Effector memory CD8-positive, alpha-beta T cell (primary cell): Measurements from ENCODE around the gene PPP1R16B.

Experiments
- ATAC-seq: fragments of 150-1000 bp; cut with Tn5 transposase; replicated peaks from 2 replicates; pipeline ENCODE4 v1.10.0; 2021; ENCODE audit warnings: mild to moderate bottlenecking, moderate library complexity
- DNase-seq, 3 experiments: peaks; one replicate each; pipeline ENCODE4 v3.0.0; 2021
- H3K27ac Mint-ChIP-seq, 2 donors: one replicate each; pipeline ENCODE4 v1.8.0; 2022; ENCODE audit warnings: mild to moderate bottlenecking in 2 of 2, mixed read lengths in 2 of 2, moderate library complexity in 2 of 2
- H3K27me3 Mint-ChIP-seq, 2 donors: one replicate each; pipeline ENCODE4 v1.8.0; 2022; ENCODE audit warnings: mixed read lengths in 2 of 2
- H3K36me3 Mint-ChIP-seq: one replicate; pipeline ENCODE4 v1.8.0; 2022; ENCODE audit warnings: mild to moderate bottlenecking, moderate library complexity, mixed read lengths; ENCODE audit not compliant: insufficient read depth
- H3K4me1 Mint-ChIP-seq, 2 donors: one replicate each; pipeline ENCODE4 v1.8.0; 2022; ENCODE audit warnings: low read depth in 2 of 2, mixed read lengths in 2 of 2
- H3K4me3 Mint-ChIP-seq, 2 donors: one replicate each; pipeline ENCODE4 v1.8.0; 2022; ENCODE audit warnings: mild to moderate bottlenecking in 2 of 2, mixed read lengths in 2 of 2, moderate library complexity in 2 of 2
- H3K9me3 Mint-ChIP-seq, 2 donors: one replicate each; pipeline ENCODE4 v1.8.0; 2022; ENCODE audit warnings: mixed read lengths in 2 of 2

The PPP1R16B gene

GRCh38 chr20:38825571-38825900, 20.0 kb downstream of the PPP1R16B start:
- DNase-seq: no peak
- Mint-ChIP-seq H3K4me3 (peak overlapping the region in 1 of 2 donors; percentile 8), H3K27me3 (no peaks in the 10 kb centered on the region), H3K9me3 (peaks cover 0 to 5% of the 10 kb centered on the region in 2 donors), H3K27ac (peak overlapping the region; percentile 57 to 81), H3K36me3 (peaks cover 58% of the 10 kb centered on the region), H3K4me1 (peaks cover 49 to 82% of the 10 kb centered on the region in 2 donors)
- ATAC-seq: no peak

GRCh38 chr20:38825901-38826625, 20.6 kb downstream of the PPP1R16B start:
- Mint-ChIP-seq H3K27ac (peak overlapping the region; percentile 57 to 81), H3K27me3 (no peaks in the 10 kb centered on the region), H3K36me3 (peaks cover 60% of the 10 kb centered on the region), H3K9me3 (peaks cover 0 to 5% of the 10 kb centered on the region in 2 donors), H3K4me3 (peak overlapping the region in 1 of 2 donors; percentile 8), H3K4me1 (peaks cover 54 to 86% of the 10 kb centered on the region in 2 donors)
- ATAC-seq (no peak), DNase-seq (no peak)

GRCh38 chr20:38827770-38828281, 22.3 kb downstream of the PPP1R16B start:
- DNase-seq (no peak), ATAC-seq (no peak)
- Mint-ChIP-seq H3K9me3 (no peaks in the 10 kb centered on the region), H3K4me1 (peaks cover 65 to 88% of the 10 kb centered on the region in 2 donors), H3K4me3 (peak overlapping the region; percentile 31 to 37), H3K27me3 (no peaks in the 10 kb centered on the region), H3K27ac (peak overlapping the region; percentile 89 to 90), H3K36me3 (peaks cover 70% of the 10 kb centered on the region)

GRCh38 chr20:38828514-38829295, 23.2 kb downstream of the PPP1R16B start:
- Mint-ChIP-seq H3K4me3 (peak overlapping the region in 1 of 2 donors; percentile 37), H3K9me3 (no peaks in the 10 kb centered on the region), H3K27ac (peak overlapping the region; percentile 89 to 90), H3K4me1 (peaks cover 68 to 88% of the 10 kb centered on the region in 2 donors), H3K27me3 (no peaks in the 10 kb centered on the region), H3K36me3 (peaks cover 71% of the 10 kb centered on the region)
- no peak for DNase-seq
- no peak for ATAC-seq

GRCh38 chr20:38829296-38829875, 23.9 kb downstream of the PPP1R16B start:
- Mint-ChIP-seq H3K9me3 (no peaks in the 10 kb centered on the region), H3K27ac (peak overlapping the region; percentile 89 to 90), H3K27me3 (no peaks in the 10 kb centered on the region), H3K4me1 (peaks cover 70 to 85% of the 10 kb centered on the region in 2 donors), H3K36me3 (peaks cover 71% of the 10 kb centered on the region), H3K4me3 (no peak overlapping the region)
- ATAC-seq (no peak), DNase-seq (no peak)

GRCh38 chr20:38830356-38830755, 24.9 kb downstream of the PPP1R16B start:
- H3K4me1 Mint-ChIP-seq: peaks cover 65 to 79% of the 10 kb centered on the region in 2 donors
- no peak for ATAC-seq
- H3K27ac Mint-ChIP-seq: peak overlapping the region; percentile 89 to 90
- H3K9me3 Mint-ChIP-seq: no peaks in the 10 kb centered on the region
- H3K4me3 Mint-ChIP-seq: peak overlapping the region in 1 of 2 donors; percentile 42
- no peaks in the 10 kb centered on the region for H3K27me3 Mint-ChIP-seq
- DNase-seq: no peak
- H3K36me3 Mint-ChIP-seq: peaks cover 67% of the 10 kb centered on the region

GRCh38 chr20:38831049-38831691, 25.7 kb downstream of the PPP1R16B start:
- no peaks in the 10 kb centered on the region for H3K9me3 Mint-ChIP-seq
- DNase-seq (no peak), ATAC-seq (no peak)
- H3K4me1 Mint-ChIP-seq: peaks cover 59 to 73% of the 10 kb centered on the region in 2 donors
- H3K27ac Mint-ChIP-seq: peak overlapping the region; percentile 89 to 95
- peaks cover 65% of the 10 kb centered on the region for H3K36me3 Mint-ChIP-seq
- H3K4me3 Mint-ChIP-seq: peak overlapping the region in 1 of 2 donors; percentile 11
- H3K27me3 Mint-ChIP-seq: no peaks in the 10 kb centered on the region

- no peaks in the 10 kb centered on the region for H3K9me3 Mint-ChIP-seq
- H3K4me3 Mint-ChIP-seq: peak overlapping the region in 1 of 2 donors; percentile 71
- H3K36me3 Mint-ChIP-seq: peaks cover 73% of the 10 kb centered on the region
- no peak for ATAC-seq
- peak overlapping the region; percentile 89 to 95 for H3K27ac Mint-ChIP-seq
- peaks cover 61 to 67% of the 10 kb centered on the region in 2 donors for H3K4me1 Mint-ChIP-seq
- H3K27me3 Mint-ChIP-seq: no peaks in the 10 kb centered on the region
- DNase-seq: no peak
Measured at GRCh38 chr20:38831995-38832620, 26.6 kb downstream of the PPP1R16B start.

GRCh38 chr20:38833154-38833856, 27.8 kb downstream of the PPP1R16B start:
- Mint-ChIP-seq H3K4me3 (peak overlapping the region; percentile 22 to 71), H3K9me3 (no peaks in the 10 kb centered on the region), H3K27ac (peak overlapping the region; percentile 89 to 95), H3K27me3 (no peaks in the 10 kb centered on the region), H3K36me3 (peaks cover 72% of the 10 kb centered on the region), H3K4me1 (peaks cover 51 to 56% of the 10 kb centered on the region in 2 donors)
- DNase-seq (no peak), ATAC-seq (peak; percentile 51)

GRCh38 chr20:38833857-38834164, 28.3 kb downstream of the PPP1R16B start:
- Mint-ChIP-seq H3K27me3 (no peaks in the 10 kb centered on the region), H3K4me1 (peaks cover 50 to 52% of the 10 kb centered on the region in 2 donors), H3K27ac (peak overlapping the region; percentile 89 to 95), H3K9me3 (no peaks in the 10 kb centered on the region), H3K36me3 (peaks cover 76% of the 10 kb centered on the region), H3K4me3 (peak overlapping the region; percentile 22 to 71)
- DNase-seq: peak in 1 of 3 experiments; percentile 23
- peak; percentile 76 for ATAC-seq

GRCh38 chr20:38834868-38835267, 29.4 kb downstream of the PPP1R16B start:
- no peak for DNase-seq
- Mint-ChIP-seq H3K4me3 (no peak overlapping the region), H3K36me3 (peaks cover 76% of the 10 kb centered on the region), H3K4me1 (peaks cover 48 to 50% of the 10 kb centered on the region in 2 donors), H3K27me3 (no peaks in the 10 kb centered on the region), H3K27ac (peak overlapping the region in 1 of 2 donors; percentile 86), H3K9me3 (no peaks in the 10 kb centered on the region)
- no peak for ATAC-seq

- Mint-ChIP-seq H3K4me1 (peaks cover 49% of the 10 kb centered on the region in 2 donors), H3K36me3 (peaks cover 77% of the 10 kb centered on the region), H3K27ac (peak overlapping the region; percentile 6 to 44), H3K27me3 (no peaks in the 10 kb centered on the region), H3K9me3 (no peaks in the 10 kb centered on the region), H3K4me3 (no peak overlapping the region)
- DNase-seq (no peak), ATAC-seq (no peak)
Measured at GRCh38 chr20:38835792-38836191, 30.3 kb downstream of the PPP1R16B start.
